ENCODE data around the gene FAM83B.

Gene FAM83B

DNA sequence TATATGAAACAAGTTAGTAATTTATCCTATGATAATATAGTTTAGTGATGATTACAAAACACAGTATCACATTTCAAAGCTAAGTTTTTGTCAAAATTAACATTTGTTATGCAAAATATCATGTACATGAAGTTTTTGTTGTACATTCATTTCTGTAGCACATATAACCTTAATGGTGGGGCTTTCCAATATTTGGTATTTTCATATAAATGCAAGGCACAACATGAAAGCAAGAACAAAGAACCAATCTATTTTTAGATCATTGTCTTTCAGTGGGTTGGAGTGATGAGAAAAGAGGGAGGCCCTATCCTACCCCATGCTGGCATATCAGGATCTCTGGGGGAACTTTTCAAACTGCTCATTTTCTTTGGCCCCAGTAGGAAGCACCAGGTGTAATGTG lies 53.4 kb downstream of the FAM83B start:
- Histone ChIP-seq H3K9me3 (ENCODE audit: control insufficient read depth in 1 of 2, low read length in 2 of 2) (no peaks in the 10 kb centered on the region), H3K27ac (ENCODE audit: low read length) (no peak overlapping the region), H3K4me3 (ENCODE audit: low read depth in 1 of 2, low read length in 2 of 2) (no peak overlapping the region), H3K27me3 (ENCODE audit: low read depth, low read length) (no peaks in the 10 kb centered on the region), H3K4me1 (ENCODE audit: control insufficient read depth in 1 of 2, insufficient read depth in 2 of 2, low read length in 2 of 2) (no peaks in the 10 kb centered on the region), H3K36me3 (ENCODE audit: control insufficient read depth in 1 of 2, insufficient read depth in 2 of 2, low read length in 2 of 2) (no peaks in the 10 kb centered on the region)

- Histone ChIP-seq H3K36me3 (ENCODE audit: control insufficient read depth in 1 of 2, insufficient read depth in 2 of 2, low read length in 2 of 2) (no peaks in the 10 kb centered on the region), H3K4me3 (ENCODE audit: low read depth in 1 of 2, low read length in 2 of 2) (no peak overlapping the region), H3K27ac (ENCODE audit: low read length) (no peak overlapping the region), H3K4me1 (ENCODE audit: control insufficient read depth in 1 of 2, insufficient read depth in 2 of 2, low read length in 2 of 2) (no peaks in the 10 kb centered on the region), H3K27me3 (ENCODE audit: low read depth, low read length) (no peaks in the 10 kb centered on the region), H3K9me3 (ENCODE audit: control insufficient read depth in 1 of 2, low read length in 2 of 2) (no peaks in the 10 kb centered on the region)
Observed at GRCh38 chr6:54900666-54901065, 54.1 kb downstream of the FAM83B start.

- H3K4me1 ChIP-seq (ENCODE audit: control insufficient read depth in 1 of 2, insufficient read depth in 2 of 2, low read length in 2 of 2), result no peaks in the 10 kb centered on the region
- H3K36me3 ChIP-seq (ENCODE audit: control insufficient read depth in 1 of 2, insufficient read depth in 2 of 2, low read length in 2 of 2), result no peaks in the 10 kb centered on the region
- no peaks in the 10 kb centered on the region for H3K9me3 ChIP-seq (ENCODE audit: control insufficient read depth in 1 of 2, low read length in 2 of 2)
- no peak overlapping the region for H3K4me3 ChIP-seq (ENCODE audit: low read depth in 1 of 2, low read length in 2 of 2)
- H3K27ac ChIP-seq (ENCODE audit: low read length), result no peak overlapping the region
- H3K27me3 ChIP-seq (ENCODE audit: low read depth, low read length), result no peaks in the 10 kb centered on the region
Observed at GRCh38 chr6:54903884-54904283, 57.3 kb downstream of the FAM83B start.

DNA sequence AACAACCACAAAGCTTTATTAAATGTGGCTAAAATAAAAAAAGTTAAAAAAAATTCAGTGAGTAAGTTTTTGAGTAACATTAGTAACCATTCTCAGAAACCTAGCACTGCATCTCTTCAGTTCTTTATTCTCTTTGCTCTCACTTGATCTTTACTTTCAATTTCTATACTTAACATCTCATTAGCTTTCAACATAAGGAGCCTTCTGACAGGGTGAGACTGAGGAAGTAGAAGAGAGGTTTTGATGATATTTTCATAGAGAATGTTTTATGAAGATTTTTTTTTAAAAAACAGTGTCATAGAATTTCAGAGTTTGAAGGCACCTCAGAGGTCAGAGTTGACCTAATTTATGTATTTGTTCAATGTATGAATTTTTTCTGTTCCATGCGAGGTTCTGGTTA lies 60.8 kb downstream of the FAM83B start:
- Histone ChIP-seq H3K4me1 (ENCODE audit: control insufficient read depth in 1 of 2, insufficient read depth in 2 of 2, low read length in 2 of 2) (no peaks in the 10 kb centered on the region), H3K27ac (ENCODE audit: low read length) (no peak overlapping the region), H3K27me3 (ENCODE audit: low read depth, low read length) (no peaks in the 10 kb centered on the region), H3K4me3 (ENCODE audit: low read depth in 1 of 2, low read length in 2 of 2) (no peak overlapping the region), H3K9me3 (ENCODE audit: control insufficient read depth in 1 of 2, low read length in 2 of 2) (no peaks in the 10 kb centered on the region), H3K36me3 (ENCODE audit: control insufficient read depth in 1 of 2, insufficient read depth in 2 of 2, low read length in 2 of 2) (no peaks in the 10 kb centered on the region)

DNA sequence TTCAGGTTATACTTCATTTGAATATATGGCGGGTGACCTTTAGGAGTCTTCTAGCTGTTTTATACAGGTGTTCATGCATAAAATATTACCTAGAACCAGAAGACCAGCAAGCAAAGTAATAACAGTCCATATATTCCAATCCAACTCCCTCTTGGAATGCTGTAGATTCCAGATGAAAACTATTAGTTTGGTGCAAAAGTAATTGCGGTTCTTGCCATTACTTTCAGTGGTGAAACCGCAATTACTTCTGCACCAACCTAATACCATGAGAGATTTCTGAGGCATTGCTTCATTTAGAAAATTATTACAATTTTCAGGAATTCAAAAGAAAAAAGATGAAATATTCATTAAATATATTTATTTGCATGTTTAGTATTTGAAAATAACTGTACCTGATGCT lies 62.6 kb downstream of the FAM83B start:
- no peaks in the 10 kb centered on the region for H3K4me1 ChIP-seq (ENCODE audit: control insufficient read depth in 1 of 2, insufficient read depth in 2 of 2, low read length in 2 of 2)

GRCh38 chr6:54910431-54910884 lies 63.9 kb downstream of the FAM83B start:
- Histone ChIP-seq H3K4me1 (ENCODE audit: control insufficient read depth in 1 of 2, insufficient read depth in 2 of 2, low read length in 2 of 2) (no peaks in the 10 kb centered on the region), H3K27ac (ENCODE audit: low read length) (no peak overlapping the region), H3K36me3 (ENCODE audit: control insufficient read depth in 1 of 2, insufficient read depth in 2 of 2, low read length in 2 of 2) (no peaks in the 10 kb centered on the region), H3K4me3 (ENCODE audit: low read depth in 1 of 2, low read length in 2 of 2) (peak overlapping the region; percentile 15 to 29), H3K9me3 (ENCODE audit: control insufficient read depth in 1 of 2, low read length in 2 of 2) (no peaks in the 10 kb centered on the region), H3K27me3 (ENCODE audit: low read depth, low read length) (no peaks in the 10 kb centered on the region)

More for the DNA sequence above, 62.6 kb downstream of the FAM83B start:
- H3K27me3 ChIP-seq (ENCODE audit: low read depth, low read length), result no peaks in the 10 kb centered on the region
- H3K27ac ChIP-seq (ENCODE audit: low read length), result no peak overlapping the region
- H3K9me3 ChIP-seq (ENCODE audit: control insufficient read depth in 1 of 2, low read length in 2 of 2), result no peaks in the 10 kb centered on the region
- H3K4me3 ChIP-seq (ENCODE audit: low read depth in 1 of 2, low read length in 2 of 2), result no peak overlapping the region
- H3K36me3 ChIP-seq (ENCODE audit: control insufficient read depth in 1 of 2, insufficient read depth in 2 of 2, low read length in 2 of 2), result no peaks in the 10 kb centered on the region

DNA sequence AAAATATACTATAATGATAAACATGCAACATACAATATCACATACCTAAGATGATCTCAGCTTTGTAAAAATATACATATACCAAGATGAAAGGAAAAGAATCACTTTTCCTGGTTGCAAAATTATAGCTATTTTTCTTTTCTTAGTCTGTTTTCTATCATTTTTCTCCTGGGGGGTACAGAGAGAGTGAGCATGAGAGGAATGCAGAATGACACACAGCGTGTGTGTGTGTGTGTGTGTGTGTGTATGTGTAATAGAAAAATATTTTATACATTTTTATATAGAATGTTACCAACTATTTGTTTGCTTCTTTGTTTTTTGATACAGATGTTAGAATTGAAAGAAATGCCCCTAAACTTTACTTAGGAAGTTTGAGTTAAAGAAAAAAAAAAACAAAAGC lies 64.3 kb downstream of the FAM83B start:
- no peaks in the 10 kb centered on the region for H3K36me3 ChIP-seq (ENCODE audit: control insufficient read depth in 1 of 2, insufficient read depth in 2 of 2, low read length in 2 of 2)
- H3K4me1 ChIP-seq (ENCODE audit: control insufficient read depth in 1 of 2, insufficient read depth in 2 of 2, low read length in 2 of 2), result no peaks in the 10 kb centered on the region

DNA sequence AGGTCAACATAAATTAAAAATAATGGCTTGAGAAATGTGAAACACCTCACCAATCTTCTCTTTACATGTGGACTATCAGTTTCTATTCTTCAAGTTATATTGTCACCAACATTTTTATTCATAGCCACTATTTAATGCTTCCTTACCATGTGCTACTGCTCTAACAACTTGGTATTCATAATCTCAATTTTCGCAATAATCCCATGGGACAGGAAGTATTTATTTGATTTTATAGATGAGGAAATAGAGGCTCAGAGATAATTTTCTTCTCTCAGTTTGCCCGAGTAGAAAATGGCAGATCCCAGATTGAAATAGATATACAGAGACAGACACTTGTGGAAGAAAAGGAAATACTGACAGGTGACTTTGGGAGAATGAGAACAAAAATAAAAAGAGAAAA lies 66.6 kb downstream of the FAM83B start:
- H3K27me3 ChIP-seq (ENCODE audit: low read depth, low read length), result no peaks in the 10 kb centered on the region
- no peak overlapping the region for H3K27ac ChIP-seq (ENCODE audit: low read length)
- no peaks in the 10 kb centered on the region for H3K9me3 ChIP-seq (ENCODE audit: control insufficient read depth in 1 of 2, low read length in 2 of 2)
- H3K4me3 ChIP-seq (ENCODE audit: low read depth in 1 of 2, low read length in 2 of 2), result no peak overlapping the region
- H3K36me3 ChIP-seq (ENCODE audit: control insufficient read depth in 1 of 2, insufficient read depth in 2 of 2, low read length in 2 of 2), result no peaks in the 10 kb centered on the region
- no peaks in the 10 kb centered on the region for H3K4me1 ChIP-seq (ENCODE audit: control insufficient read depth in 1 of 2, insufficient read depth in 2 of 2, low read length in 2 of 2)

More for the DNA sequence above, 64.3 kb downstream of the FAM83B start:
- Histone ChIP-seq H3K27ac (ENCODE audit: low read length) (no peak overlapping the region), H3K9me3 (ENCODE audit: control insufficient read depth in 1 of 2, low read length in 2 of 2) (no peaks in the 10 kb centered on the region), H3K27me3 (ENCODE audit: low read depth, low read length) (no peaks in the 10 kb centered on the region), H3K4me3 (ENCODE audit: low read depth in 1 of 2, low read length in 2 of 2) (no peak overlapping the region)

GRCh38 chr6:54916858-54917257 lies 70.3 kb downstream of the FAM83B start:
- H3K27ac ChIP-seq (ENCODE audit: low read length), result no peak overlapping the region
- no peaks in the 10 kb centered on the region for H3K27me3 ChIP-seq (ENCODE audit: low read depth, low read length)
- no peak overlapping the region for H3K4me3 ChIP-seq (ENCODE audit: low read depth in 1 of 2, low read length in 2 of 2)
- no peaks in the 10 kb centered on the region for H3K36me3 ChIP-seq (ENCODE audit: control insufficient read depth in 1 of 2, insufficient read depth in 2 of 2, low read length in 2 of 2)
- no peaks in the 10 kb centered on the region for H3K4me1 ChIP-seq (ENCODE audit: control insufficient read depth in 1 of 2, insufficient read depth in 2 of 2, low read length in 2 of 2)
- no peaks in the 10 kb centered on the region for H3K9me3 ChIP-seq (ENCODE audit: control insufficient read depth in 1 of 2, low read length in 2 of 2)

- Histone ChIP-seq H3K4me3 (ENCODE audit: low read depth in 1 of 2, low read length in 2 of 2) (no peak overlapping the region), H3K27ac (ENCODE audit: low read length) (no peak overlapping the region), H3K4me1 (ENCODE audit: control insufficient read depth in 1 of 2, insufficient read depth in 2 of 2, low read length in 2 of 2) (no peaks in the 10 kb centered on the region), H3K36me3 (ENCODE audit: control insufficient read depth in 1 of 2, insufficient read depth in 2 of 2, low read length in 2 of 2) (no peaks in the 10 kb centered on the region), H3K9me3 (ENCODE audit: control insufficient read depth in 1 of 2, low read length in 2 of 2) (no peaks in the 10 kb centered on the region), H3K27me3 (ENCODE audit: low read depth, low read length) (no peaks in the 10 kb centered on the region)
Observed at GRCh38 chr6:54920628-54921027, 74.1 kb downstream of the FAM83B start.

DNA sequence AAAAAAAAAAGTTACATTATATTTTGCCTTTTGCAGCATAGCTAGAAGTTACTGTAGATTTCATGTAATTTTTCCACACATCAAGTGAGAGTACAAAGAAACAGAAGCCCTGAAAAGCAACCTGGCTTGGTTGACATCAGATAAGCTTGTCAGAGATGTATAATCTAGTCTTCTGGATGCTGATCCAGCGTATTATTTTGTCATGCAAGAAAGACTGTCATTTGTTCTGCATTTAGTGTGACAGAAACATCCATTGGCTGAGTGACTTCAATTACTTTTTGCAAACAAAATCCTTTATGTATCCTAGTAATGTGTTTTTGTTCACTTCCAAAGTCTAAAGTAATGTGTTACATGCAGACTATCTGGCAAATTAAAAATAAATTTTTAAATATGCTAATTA lies 75.3 kb downstream of the FAM83B start:
- H3K4me1 ChIP-seq (ENCODE audit: control insufficient read depth in 1 of 2, insufficient read depth in 2 of 2, low read length in 2 of 2), result no peaks in the 10 kb centered on the region
- H3K36me3 ChIP-seq (ENCODE audit: control insufficient read depth in 1 of 2, insufficient read depth in 2 of 2, low read length in 2 of 2), result no peaks in the 10 kb centered on the region
- no peaks in the 10 kb centered on the region for H3K27me3 ChIP-seq (ENCODE audit: low read depth, low read length)
- H3K27ac ChIP-seq (ENCODE audit: low read length), result no peak overlapping the region
- no peak overlapping the region for H3K4me3 ChIP-seq (ENCODE audit: low read depth in 1 of 2, low read length in 2 of 2)
- no peaks in the 10 kb centered on the region for H3K9me3 ChIP-seq (ENCODE audit: control insufficient read depth in 1 of 2, low read length in 2 of 2)

DNA sequence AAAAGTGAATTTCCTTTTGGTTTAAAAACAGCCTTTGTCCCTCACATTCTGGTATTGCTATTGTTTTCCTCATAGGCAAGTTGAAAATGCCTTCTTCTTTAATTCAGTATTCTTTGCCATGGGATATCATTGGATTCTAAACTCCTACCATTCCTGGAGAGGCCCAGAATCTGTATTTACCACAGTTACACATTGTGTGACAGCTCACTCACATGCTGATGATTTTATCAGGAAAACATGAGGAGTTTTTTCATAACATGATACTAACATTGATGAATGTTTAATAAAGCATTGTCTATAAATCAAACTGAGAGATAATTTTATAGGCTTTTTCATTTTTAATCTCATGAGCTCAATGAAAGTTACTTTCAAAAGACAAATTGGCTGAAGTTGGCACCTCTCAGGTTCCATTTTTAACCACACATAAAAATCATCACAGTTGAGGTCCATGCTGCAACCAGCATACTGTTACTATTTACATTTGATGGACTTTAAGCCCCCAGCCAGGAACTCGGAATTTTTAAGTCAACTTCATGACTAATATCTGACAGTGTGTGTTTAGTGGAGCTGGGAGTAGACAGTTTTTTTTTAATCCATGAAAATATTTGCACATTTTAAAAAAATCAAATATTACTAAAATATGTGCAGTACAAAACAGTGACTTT lies 82.8 kb downstream of the FAM83B start:
- Histone ChIP-seq H3K27me3 (ENCODE audit: low read depth, low read length) (no peaks in the 10 kb centered on the region), H3K9me3 (ENCODE audit: control insufficient read depth in 1 of 2, low read length in 2 of 2) (peaks cover 4 to 19% of the 10 kb centered on the region in 2 donors), H3K36me3 (ENCODE audit: control insufficient read depth in 1 of 2, insufficient read depth in 2 of 2, low read length in 2 of 2) (no peaks in the 10 kb centered on the region), H3K27ac (ENCODE audit: low read length) (no peak overlapping the region), H3K4me1 (ENCODE audit: control insufficient read depth in 1 of 2, insufficient read depth in 2 of 2, low read length in 2 of 2) (no peaks in the 10 kb centered on the region), H3K4me3 (ENCODE audit: low read depth in 1 of 2, low read length in 2 of 2) (no peak overlapping the region)

All from muscle layer of duodenum (tissue), 2 donors.